HCT116 (cell line): ENCODE results near the gene LRRC66.

Experiments
- CTCF ChIP-seq, 3 experiments: fragments of 200-600 bp in 1 of 3; sonication (generic) in 1 of 3; IDR thresholded peaks in 2 of 3; conservative IDR thresholded peaks in 1 of 3; 2 replicates each; pipeline ENCODE4 v1.5.1; 2012 to 2017; ENCODE audit warnings: low read depth in 2 of 3, low read length in 2 of 3, antibody characterized with exemption in 1 of 3, borderline replicate concordance in 1 of 3, control low read depth in 1 of 3, mild to moderate bottlenecking in 1 of 3, mixed read lengths in 1 of 3, mixed run types in 1 of 3, moderate library complexity in 1 of 3; ENCODE audit not compliant: insufficient read depth in 1 of 3
- EZH2 ChIP-seq: fragments of 200-600 bp; sonication (generic); IDR thresholded peaks from 2 replicates; pipeline ENCODE4 v1.6.1; 2017; ENCODE audit warnings: antibody characterized with exemption, mixed run types
- POLR2A ChIP-seq: IDR thresholded peaks from 2 replicates; pipeline ENCODE4 v1.7.0; 2011; ENCODE audit warnings: borderline replicate concordance; ENCODE audit not compliant: insufficient read depth, insufficient read length; ENCODE audit errors: extremely low read depth
- TF ChIP-seq, protein P1 (sequence below): IDR thresholded peaks from 2 replicates; pipeline ENCODE4 v1.6.1; 2012

GRCh38 chr4:52038103-52038912 lies 18.1 kb upstream of the LRRC66 start, which contains the start of gene SGCB:
- TF ChIP-seq CTCF (IDR thresholded peaks at IDR 0.05 in 2 of 3, conservative IDR thresholded peaks at IDR 0.05 in 1 of 3; ENCODE audit: borderline replicate concordance in 1 of 3, insufficient read depth in 1 of 3, low read depth in 2 of 3, low read length in 2 of 3) (no peak), EZH2 (no peak), POLR2A (no peak)
- TF ChIP-seq, protein P1, sequence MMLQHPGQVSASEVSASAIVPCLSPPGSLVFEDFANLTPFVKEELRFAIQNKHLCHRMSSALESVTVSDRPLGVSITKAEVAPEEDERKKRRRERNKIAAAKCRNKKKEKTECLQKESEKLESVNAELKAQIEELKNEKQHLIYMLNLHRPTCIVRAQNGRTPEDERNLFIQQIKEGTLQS, result no peak
